HG02943 (cell line): ENCODE data around the gene TMEM205.
"Not testable (repeated sequence)": the region's sequence is repeated elsewhere in the genome, so short reads cannot be mapped to it uniquely, and the experiment has no call there.

Source experiments
- ATAC-seq: cut with Tn5 transposase; IDR thresholded peaks from one replicate; pipeline ENCODE4 v1.9.1; 2021; ENCODE audit warnings: mild to moderate bottlenecking, low read depth, moderate library complexity; ENCODE audit not compliant: unreplicated experiment

The TMEM205 gene

DNA sequence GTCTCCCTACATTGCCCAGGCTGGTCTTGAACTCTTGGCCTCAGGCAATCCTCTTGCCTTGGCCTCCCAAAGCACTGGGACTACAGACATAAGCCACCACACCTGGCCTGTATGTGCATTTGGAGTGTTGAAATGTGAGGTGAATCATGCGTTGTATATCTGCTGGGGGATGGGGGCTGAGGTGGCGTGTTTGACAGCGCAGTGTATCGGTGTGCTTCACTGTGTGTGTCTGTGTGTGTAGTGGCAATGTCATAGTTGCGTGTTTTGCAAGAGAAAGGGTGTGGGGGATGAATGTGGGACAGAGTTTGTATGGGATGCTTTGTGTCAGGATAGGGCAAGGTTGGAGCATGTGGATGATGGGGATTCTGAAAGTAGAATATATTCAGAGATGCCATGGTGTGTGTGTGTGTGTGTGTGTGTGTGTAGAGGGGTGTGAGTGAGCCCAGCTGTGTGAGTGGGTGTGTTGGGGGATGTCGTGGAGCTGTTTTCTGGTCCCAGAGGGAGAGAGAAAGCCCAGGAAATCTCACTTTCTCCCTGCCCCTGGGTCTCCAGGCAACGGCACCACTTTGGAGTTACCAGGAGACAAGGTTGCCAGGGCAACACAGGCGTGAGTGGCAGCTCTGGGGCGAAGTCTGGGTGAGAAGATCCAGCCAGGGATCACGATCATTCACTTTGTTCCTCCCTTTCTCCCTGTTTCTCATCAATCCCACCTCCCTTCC is 27.3 kb upstream of the TMEM205 start:
- no peak for ATAC-seq

DNA sequence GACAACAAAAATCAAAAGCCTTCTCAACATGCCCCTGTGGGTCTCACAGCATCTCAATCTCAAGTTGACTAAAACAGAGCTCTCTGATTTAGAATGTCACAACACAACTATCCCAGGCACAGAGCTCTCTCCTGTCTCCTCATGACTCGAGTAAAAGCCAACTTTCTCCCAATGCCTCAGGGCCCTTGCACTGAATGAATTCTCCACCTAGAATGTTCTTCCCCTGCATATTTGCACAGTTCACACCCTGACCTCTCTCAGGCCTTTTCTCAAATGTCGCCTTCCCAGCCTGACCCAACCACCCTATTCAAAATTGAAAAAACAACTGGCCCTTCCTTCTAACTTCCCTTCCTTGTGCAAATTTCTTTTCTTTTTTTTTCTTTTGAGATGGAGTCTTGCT is 24.7 kb upstream of the TMEM205 start:
- ATAC-seq: no peak

DNA sequence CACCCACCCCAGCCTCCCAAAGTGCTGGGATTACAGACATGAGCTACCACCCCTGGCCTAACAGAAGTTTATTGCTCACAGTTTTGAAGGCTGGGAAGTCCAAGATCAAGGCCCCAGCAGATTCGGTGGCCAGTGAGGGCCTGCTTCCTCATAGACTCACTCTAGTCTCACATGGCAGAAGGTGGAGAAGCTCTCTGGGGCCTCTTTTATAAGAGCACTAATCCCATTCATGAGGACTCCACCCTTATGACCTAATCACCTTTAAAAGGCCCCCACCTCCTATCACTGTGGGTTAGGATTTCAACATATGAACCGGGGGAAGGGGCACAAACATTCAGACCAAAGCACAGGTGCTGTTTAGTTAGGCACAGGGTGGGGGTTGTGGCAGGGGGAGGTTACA is 21.5 kb upstream of the TMEM205 start:
- ATAC-seq: no peak

DNA sequence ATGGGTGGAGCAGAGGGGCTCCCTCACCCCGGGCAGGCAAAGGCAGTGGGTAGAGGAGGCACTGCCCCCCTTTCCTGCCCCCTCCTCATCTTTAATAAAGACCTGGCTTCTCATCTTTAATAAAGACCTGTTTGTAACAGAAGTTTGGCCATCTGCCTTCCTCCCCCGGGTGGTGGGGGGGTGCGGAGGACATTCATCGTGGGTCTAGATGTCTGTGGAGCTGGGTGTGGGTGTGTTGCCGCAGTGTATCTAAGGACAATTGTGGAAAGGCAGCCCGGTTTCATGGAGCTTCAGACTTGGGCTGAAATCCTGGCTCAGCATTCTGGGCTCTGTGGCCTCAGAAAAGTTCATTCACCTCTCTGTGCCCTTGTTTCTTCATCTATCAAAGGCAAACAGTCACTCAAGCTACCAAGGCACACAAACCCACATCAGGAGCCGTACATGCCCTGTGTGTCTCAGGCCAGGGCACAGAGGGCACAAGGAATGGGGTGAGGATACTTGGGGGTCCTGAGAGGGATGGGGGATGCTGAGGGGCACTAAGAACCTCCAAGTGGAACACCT is 19.6 kb upstream of the TMEM205 start:
- ATAC-seq: no peak

DNA sequence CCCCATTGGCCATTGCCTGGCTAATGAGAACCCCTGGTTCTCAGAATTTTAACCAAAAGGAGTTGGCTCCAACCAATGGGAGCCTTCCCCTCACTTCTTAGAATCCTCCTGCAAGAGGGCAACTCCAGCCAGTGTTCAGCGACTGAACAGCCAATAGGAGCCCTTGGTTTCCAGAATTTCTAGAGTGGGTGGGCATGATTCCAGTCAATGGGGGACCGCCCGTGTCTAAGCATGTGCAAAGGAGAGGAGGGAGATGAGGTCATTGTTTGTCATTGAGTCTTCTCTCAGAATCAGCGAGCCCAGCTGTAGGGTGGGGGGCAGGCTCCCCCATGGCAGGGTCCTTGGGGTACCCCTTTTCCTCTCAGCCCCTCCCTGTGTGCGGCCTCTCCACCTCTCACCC is 18.9 kb upstream of the TMEM205 start:
- no peak for ATAC-seq

DNA sequence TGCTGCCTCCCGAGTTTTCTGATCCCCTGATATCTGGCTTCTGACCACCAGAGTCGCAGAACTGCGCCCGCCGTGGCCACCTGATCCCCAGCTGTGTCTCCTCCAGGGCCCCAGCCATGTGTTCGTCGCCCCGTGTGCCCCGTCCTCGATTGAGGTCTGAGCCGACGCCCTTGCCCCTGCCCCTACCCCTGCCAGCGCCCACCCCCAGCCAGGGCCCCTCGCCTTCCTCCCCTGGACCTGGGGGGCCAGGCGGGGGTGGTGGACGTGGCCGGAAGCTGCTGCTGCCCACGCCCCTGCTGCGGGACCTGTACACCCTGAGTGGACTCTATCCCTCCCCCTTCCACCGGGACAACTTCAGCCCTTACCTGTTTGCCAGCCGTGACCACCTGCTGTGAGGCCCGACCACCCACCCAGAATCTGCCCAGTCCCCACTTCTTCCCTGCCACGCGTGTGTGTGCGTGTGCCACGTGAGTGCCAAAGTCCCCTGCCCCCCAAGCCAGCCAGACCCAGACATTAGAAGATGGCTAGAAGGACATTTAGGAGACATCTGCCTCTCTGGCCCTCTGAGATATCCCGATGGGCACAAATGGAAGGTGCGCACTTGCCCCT is 18.3 kb upstream of the TMEM205 start:
- ATAC-seq: no peak

DNA sequence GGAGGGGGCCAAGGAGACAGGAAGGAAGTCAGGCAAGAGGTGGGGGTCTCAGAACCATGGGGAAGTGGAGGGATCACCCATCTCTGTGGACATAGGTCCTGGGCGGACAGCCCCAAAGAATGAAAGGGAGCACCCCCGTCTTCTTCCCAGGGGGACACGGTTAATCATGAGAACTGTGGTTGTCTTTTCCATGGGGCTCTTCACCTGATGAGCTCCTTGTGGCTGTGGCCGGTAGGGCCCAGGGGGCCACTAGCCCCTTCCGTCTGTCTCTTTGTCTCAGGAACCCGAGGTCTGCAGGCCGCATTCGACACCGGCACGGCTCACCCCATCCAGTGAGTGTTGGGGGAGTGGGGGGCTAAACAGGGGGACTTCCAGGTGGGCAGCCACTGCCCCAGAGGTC is 17.8 kb upstream of the TMEM205 start:
- no peak for ATAC-seq

DNA sequence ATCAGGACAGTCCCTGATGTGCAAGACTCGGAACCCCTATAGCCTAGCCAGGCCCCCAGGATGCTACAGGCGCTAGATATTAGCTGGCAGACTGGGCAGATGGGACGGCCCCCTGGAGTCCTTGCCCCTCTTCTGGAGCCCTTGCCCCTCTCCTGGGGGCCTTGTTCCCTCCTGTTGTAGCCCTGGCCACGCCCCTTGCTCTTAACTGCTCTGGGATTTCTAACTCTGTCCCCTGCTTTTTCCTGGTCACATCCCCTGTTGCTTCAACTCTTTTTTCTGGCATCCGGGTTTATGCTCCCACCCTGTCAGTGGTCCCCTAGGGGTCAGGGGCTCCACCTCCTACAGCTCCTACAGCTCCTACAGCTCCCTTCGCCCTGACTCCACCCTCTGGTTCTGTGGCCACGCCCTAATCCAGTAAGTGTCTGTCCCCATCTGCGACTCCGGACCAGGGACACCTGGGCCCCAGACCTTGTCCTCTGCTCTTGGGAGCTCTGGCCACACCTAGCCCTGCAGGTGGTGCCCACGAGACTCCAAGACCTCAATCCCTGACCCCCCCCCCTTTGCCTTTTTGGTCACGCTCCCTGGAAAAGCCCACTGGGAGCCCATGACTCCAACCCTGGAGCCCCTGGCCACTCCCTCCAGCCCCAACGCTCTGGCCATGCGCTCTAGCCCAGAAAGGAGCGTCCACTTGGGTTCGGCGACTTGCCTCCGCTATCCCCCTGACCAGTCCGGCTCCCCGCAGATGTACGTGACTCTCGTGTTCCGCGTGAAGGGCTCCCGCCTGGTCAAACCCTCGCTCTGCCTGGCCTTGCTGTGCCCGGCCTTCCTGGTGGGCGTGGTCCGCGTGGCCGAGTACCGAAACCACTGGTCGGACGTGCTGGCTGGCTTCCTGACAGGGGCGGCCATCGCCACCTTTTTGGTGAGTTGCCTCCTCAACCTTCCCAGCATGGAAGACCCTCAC is 16.0 kb upstream of the TMEM205 start:
- no peak for ATAC-seq

DNA sequence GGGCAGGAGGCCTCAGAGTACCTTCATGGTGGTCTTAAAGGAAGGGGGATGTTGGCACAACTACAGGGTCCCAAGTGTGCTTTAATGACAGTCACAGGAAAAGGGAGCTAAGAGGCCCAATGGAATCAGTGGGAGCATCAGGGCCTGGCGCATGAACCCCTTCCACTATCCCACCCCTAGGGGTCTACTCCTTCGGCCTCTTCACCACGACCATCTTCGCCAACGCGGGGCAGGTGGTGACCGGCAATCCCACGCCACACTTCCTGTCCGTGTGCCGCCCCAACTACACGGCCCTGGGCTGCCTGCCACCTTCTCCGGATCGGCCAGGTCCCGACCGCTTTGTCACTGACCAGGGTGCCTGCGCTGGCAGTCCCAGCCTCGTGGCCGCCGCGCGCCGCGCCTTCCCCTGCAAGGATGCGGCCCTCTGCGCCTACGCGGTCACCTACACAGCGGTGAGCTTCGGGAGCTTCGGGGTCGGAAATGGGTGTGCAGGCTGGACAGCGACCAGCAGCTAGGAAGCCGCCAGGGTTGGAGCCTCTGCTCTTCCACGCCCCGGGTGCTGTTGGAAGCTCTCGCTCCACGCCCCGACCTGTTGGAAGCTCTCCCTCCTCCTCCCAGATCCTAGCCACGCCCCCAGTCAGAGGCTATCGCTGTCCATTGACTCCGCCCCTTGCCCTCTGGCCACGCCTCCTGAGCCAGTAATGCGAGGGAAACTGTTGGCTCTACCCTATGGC is 15.1 kb upstream of the TMEM205 start:
- ATAC-seq: no peak

DNA sequence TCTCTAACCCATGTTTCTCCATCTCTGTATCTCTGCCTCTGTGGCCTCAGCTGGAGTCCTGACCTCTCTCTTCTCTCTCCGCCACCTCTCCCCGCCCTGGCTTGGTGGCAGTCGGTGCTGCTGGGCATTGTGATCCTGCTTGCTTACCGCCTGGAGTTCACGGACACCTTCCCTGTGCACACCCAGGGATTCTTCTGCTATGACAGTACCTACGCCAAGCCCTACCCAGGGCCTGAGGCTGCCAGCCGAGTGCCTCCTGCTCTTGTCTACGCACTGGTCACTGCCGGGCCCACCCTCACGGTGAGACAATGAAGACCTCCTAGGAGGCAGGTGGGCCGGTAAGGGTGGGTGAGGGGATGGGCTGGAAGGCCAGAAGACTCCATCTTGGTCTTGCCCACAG is 13.4 kb upstream of the TMEM205 start:
- ATAC-seq: no peak

DNA sequence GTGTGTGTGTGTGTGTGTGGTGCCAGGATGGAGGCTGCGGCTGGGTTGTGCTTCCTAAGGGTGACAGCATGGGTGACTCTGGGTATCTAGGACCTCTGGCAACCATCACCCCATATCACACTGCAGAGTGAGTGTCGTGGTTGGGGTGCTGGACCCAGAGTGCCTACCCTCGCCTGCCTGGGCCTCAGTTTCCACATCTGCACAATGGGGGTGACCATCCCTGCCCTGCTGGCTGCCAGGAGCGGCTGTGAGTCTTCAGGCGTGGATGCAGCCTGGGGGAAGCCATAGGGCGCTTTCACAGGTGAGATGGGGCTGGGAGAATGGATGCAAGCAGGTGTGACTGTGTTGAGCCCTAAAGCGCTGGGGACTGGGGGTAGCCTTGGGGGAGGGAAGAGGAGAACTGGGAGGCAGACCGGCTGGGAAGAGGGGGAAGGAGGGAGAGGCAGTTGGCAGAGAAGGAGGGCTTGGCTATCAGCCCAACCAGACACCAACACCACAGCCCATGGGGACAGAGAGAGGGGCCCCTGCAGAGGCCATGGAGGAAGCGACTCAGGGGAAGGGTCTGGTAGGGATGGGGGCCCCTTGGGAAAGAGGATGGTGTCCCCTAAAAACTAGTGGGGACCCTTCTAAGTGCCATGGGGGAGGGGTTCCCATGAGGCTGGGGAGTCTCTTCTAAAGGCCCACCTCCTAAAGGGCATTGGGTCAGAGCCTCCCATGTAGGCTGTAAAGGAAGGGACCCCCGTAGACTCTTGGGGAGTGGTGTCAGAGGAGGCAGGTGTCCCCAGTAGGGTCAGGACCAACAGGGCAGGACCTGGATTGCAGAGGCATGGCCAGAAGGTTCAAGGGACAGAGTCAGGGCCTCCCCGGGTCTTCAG is 10.8 kb upstream of the TMEM205 start:
- ATAC-seq: no peak

DNA sequence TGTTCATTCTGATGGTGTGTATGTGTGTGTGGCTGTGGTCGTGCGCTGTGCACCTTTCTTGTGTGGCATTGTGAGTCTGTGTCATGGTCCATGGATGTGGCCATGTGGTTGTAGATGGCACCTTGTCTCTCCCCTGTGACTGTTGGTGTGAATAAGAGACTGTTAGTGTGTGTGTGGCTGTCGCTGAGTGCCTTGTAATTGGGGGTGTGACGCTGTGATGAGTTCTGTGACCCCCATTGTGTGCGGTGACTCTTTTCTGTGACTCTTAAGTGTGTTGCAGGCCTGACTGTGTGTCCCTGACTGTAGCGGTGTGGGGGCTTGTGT is 10.0 kb upstream of the TMEM205 start:
- no peak for ATAC-seq

DNA sequence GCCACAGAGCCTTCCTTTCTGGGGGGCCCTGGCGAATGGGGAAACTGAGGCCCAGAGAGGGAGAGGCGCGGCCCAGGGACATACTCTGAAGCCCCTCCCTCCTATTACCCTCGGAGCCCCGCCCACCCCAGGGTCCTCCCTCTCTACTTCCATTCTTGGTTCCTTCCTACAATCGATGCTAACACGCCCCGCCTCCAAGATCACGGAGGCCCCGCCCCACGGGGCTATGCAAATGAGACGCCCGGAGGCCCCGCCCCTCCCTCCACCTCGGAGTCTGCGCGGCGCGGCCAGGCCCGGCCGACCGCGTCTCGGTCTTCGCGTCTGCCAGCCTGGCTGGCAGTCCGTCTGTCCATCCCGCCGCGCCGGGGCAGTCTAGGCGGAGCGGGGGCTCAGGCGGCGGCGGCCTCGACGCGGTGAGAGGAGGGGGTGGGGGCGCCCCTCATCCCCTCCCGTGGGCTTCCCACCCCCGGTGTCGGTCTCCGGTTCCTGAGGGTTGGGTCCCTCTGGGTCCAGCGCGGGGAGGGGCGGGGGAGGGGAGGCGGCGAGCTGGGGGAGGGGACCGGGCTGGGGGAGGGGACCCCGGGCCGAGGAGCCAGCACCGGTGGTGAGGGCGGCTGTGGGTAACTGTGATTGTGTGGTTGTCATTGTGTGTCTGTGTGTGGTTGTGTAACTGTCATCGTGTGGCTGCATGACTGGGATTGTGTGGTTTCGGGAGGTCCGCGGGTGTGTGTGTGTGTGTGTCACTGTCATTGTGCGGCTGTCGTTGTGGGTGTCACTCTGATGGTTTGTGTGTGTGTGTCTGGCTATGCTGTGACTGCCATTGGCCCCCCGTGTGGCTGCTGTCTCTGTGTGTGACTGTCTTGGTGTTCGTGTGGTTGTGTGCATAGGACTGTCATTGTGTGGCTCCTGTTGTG is 9.3 kb upstream of the TMEM205 start, which contains the start of gene PLPPR2:
Gene PLPPR2, plus strand, starts transcription at position 273 of the 914 bp plus-strand sequence. CDS start 2,242 bp downstream, outside the sequence.
- no peak for ATAC-seq

DNA sequence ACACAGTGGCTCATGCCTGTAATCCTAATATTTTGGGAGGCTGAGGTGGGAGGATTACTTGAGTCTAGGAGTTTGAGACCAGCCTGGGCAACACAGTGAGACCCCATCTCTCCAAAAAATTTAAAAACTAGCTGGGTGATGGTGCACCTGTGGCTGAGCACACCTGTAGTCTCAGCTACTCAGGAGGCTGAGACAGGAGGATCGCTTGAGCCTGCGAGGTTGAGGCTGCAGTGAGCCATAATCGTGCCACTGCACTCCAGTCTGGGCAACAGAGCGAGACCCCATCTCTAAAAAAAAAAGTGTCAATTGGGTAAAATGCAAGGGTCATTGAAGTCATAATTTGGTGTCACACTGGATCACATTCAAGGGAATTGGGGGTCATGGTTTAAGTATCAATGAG is 8.0 kb upstream of the TMEM205 start:
- ATAC-seq: not testable (repeated sequence)

DNA sequence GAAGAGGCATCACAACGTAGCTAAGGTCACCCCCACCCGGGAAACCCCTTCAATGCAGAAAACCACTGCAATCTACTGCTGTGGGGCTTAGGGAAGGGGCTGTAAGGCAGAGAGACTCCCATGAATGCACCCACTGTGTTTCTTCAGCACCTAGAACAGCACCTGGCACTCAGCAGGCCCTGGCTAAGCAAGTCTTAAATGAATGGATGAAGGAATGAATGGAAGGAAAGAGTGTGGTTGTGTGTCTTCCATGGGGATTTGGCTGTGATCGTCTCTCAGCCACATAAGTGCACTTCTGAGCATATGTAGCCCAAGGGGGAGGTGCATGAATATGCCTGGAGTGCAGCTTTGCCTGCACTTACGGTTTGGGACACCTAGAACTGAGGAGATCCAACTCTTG is 3.1 kb upstream of the TMEM205 start:
- no peak for ATAC-seq

DNA sequence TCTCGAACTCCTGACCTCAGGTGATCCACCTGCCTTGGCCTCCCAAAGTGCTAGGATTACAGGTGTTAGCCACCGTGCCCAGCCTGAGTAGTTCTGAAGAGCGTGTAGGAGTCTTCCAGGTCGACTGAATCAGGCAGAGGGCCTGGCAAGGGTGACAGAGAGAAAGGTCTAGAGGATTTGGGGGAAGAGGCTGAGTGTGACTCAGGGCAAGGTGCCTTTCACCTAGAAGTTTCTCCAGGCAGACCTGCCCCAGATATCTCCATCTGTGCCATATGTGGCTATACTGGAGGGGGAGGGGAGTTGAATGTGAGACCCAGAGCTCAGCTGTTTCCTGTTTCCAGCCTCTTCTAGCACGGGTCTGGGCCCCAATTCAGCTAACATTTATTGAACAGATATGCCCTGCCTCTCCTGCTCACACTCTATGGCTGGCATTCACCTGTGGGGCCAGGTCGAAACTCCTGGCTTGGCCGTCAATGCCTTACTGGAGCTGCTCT is 1.5 kb upstream of the TMEM205 start:
- ATAC-seq: no peak

DNA sequence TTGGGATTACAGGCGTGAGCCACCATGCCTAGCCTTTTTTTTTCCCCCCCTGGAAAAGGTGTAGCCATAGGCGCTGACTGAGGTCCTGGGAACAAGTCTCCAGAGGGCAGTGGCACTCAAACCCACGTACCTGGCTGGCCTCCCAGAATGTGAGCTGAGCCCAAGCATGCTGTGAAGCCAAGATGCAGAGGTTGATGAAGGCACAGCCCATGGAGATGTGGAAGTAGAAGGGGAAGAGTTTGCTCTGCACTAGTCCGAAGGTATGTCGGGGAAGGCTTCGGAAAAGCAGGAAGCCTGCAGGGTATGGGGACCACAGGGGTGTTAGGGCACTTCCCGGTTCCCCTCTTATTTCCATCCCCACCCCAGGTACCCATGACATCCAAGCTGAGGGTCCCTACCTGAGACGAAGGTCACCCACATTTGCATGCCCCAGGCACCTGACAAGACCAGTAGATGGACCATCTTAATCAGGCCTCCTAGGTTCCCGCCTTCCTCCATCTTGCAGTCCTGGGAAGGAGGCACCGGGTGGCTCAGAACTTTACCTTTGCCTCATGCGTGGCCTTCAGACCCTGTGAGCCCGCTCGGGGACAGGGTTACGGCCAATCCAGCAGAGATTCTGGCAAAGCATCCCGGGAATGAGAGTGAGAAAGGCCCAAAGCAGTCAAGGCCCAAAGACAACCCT is 805 bp downstream of the TMEM205 start:
- no peak for ATAC-seq

DNA sequence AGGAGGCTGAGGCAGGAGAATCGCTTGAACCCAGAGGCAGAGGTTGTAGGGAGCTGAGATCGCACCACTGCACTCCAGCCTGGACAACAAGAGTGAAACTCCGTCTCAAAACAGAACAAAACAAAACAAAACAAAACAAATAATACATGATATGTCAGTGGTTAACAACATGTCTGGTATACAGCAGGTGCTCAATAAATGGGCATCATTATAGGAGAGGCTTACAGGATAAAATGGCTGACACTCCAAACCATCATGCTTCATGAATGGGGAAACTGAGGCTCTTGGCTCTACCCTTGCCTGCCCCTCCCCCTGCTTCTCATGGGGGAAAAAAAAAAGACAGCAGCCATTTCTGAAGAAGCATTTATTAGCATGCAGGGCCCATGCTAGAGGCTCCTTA is 3.6 kb downstream of the TMEM205 start:
- no peak for ATAC-seq
